Measurements from ENCODE around the gene PRKCH. TPM values are rescaled to one million over a fixed set of nuclear protein-coding genes. Genes with fewer than 3 reads are reported as not detected.

PRKCH gene
- total RNA-seq, 2 experiments from 2014 or later, result 109 to 145 TPM

DNA sequence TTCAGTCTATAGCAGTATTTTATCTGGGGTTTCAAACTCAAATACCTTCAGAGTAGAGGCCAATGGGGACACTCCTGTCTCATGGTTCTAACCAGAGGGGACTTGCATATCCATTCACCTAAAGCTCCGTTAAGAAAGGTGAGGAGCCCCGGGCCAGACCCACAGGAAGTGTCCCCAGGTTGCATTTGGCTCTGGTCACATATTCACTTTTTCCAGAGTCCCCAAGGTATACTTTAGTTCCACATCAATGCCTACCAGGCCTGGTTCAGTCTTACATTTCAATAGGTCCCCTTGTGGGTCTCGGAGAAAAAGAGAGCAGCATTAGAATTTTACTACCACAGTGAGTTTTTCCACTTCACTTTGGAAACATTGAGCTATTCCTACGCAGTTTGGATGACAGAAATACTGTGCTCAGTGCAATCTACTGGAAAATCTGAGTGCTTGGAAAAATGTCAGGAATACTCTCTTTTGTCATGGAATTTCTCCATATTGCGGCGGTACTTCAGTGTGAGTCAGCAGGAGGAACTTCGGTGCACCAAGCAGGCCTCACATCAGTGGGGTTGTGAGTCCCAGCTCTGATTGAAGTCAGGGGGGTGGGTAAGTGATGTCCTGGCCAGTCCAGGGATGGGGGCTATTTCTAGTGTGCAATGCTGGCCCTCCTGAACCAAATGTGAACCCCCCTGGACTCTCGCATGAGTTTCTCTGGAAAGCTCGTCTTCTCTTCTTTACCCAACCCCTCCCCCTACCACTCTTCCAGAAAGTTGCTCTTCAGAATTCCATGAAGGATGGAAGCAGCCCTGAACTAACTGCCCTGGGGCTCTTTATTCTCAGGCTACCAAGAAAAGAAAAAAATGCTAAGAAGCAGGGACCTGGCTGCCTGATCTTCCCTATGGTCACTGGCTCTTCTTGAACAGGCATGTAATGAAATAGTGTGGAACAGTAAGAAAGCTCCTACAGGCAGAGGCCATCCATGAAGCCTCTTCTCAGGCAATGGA is 184.7 kb downstream of the PRKCH start:
- Mint-ChIP-seq H3K27me3 (no peaks in the 10 kb centered on the region), H3K9me3 (ENCODE audit: low read depth) (peaks cover 4% of the 10 kb centered on the region), H3K4me3 (peak overlapping the region; percentile 42), H3K36me3 (ENCODE audit: low read depth) (peaks cover 58% of the 10 kb centered on the region), H3K4me1 (peaks cover 98% of the 10 kb centered on the region), H3K27ac (peak overlapping the region; percentile 99)
- peak; percentile 37 for DNase-seq
- ChIA-PET POLR2A (interaction anchor here (0.5 to 2.2 kb wide), 4 partner anchors 19 to 246 kb away, joined by 3 to 11 read pairs (median 4); no protein-coding TSS in a partner anchor), CTCF (interaction anchor here (0.6 to 6.3 kb wide), 5 partner anchors 18 to 256 kb away, joined by 3 to 62 read pairs (median 4); partner anchors contain the start of gene SNAPC1)
- intact Hi-C loops (cut with DNase I, micrococcal nuclease), result no loop called here
- peak; percentile 4 for ATAC-seq

DNA sequence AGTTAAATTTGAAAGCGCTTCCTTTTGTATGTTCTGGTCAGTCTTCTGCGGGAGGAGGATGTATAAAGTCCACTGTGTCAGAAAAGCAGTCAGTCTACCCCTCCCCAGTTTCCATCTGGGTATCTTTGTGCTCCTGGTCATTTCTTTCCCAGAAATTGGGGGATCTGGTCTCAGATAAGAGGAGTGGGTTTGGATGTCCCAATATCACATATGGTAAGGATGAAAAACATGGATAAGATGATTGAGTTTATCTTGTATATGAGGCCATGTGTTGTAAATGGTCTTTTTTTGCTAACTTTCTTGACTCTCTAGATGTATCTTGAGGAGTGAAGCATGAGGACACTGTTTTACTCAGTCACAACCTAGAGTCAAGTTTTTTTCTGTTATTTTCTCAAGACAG is 187.1 kb downstream of the PRKCH start:
- intact Hi-C loops (cut with DNase I, micrococcal nuclease), result no loop called here
- no peak overlapping the region for H3K4me3 Mint-ChIP-seq
- peaks cover 61% of the 10 kb centered on the region for H3K36me3 Mint-ChIP-seq (ENCODE audit: low read depth)
- H3K9me3 Mint-ChIP-seq (ENCODE audit: low read depth), result peaks cover 4% of the 10 kb centered on the region
- POLR2A ChIA-PET, result no interaction called here
- H3K27ac Mint-ChIP-seq, result peak overlapping the region; percentile 97
- CTCF ChIA-PET, result interaction anchor here (0.8 kb wide), 1 partner anchor 35 kb away, joined by 3 read pairs; no protein-coding TSS in a partner anchor
- ATAC-seq, result no peak
- no peak for DNase-seq
- no peaks in the 10 kb centered on the region for H3K27me3 Mint-ChIP-seq
- H3K4me1 Mint-ChIP-seq, result peaks cover 95% of the 10 kb centered on the region

DNA sequence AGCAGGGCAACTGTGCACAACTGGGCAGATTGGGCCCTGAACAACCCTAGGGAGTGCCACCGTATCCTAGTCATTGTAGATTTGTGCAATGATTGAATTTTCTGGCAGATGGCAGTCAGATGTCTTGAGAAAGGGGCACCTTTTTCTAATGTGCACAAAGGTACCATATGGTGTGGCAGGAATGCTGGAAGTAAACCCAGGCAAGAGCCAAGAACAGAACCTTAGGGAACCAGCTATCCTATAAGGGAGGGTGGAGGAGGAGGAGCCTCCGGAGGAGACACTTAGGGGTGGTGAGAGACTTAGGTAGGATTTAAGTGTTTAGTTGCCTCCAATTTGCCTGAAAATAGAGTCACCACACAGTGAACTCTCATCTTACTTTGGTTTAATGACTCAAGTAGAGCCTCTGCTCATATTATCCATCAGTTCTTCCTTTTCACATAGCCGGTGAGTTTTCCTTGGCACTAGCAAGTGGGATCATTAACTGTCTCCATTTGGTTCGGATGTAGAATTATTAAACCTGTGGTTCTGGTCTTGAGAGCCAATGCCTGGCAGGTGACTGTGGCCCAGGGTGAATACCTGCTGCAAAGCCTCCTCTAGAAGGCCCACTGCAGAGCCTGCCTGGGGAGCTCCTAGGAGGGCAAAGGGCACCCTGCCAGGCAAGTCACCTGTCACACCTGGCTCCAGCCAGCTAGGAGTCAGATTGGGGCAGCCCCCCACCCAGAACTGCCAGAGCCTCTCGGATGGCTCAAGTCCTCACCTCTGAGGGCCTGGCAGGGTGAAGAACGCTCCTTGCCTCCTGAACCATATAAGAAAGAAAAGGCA is 189.6 kb downstream of the PRKCH start:
- Mint-ChIP-seq H3K4me3 (peak overlapping the region; percentile 54), H3K9me3 (ENCODE audit: low read depth) (peaks cover 4% of the 10 kb centered on the region), H3K27me3 (no peaks in the 10 kb centered on the region), H3K4me1 (peaks cover 94% of the 10 kb centered on the region), H3K36me3 (ENCODE audit: low read depth) (peaks cover 64% of the 10 kb centered on the region), H3K27ac (peak overlapping the region; percentile 97)
- ATAC-seq (peak; percentile 44), DNase-seq (peak; percentile 65)
- intact Hi-C loops (cut with DNase I, micrococcal nuclease), result loop anchor here (1.0 to 2.0 kb wide), 8 partner anchors 8 to 184 kb away; partner anchors contain the start of gene HIF1A (in 1 of the 2)
- ChIA-PET POLR2A (interaction anchor here (0.6 to 3.9 kb wide), 10 partner anchors 8 to 195 kb away, joined by 3 to 23 read pairs (median 4); no protein-coding TSS in a partner anchor), CTCF (interaction anchor here (0.6 to 5.0 kb wide), 11 partner anchors 7 to 326 kb away, joined by 3 to 32 read pairs (median 3); partner anchors contain the start of gene HIF1A)

DNA sequence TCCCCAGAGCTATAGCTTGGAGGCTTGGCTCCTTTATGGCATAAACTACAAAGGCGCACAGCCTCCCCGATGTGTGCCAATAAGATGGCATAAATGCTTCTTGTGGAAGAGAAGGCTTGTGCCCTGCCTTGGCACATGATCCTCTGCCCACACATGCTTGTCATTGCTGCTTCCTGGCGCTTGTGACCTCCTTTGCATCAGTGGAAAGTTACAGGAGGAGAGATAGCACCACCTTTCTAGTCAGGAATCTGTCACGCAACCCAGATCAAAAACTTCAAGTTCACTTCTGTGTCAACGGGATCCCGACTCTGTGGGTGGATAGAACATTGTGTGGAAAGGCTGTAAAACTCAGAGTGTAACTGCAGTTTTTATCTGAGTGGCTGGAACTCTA is 190.2 kb downstream of the PRKCH start:
- H3K27ac Mint-ChIP-seq, result peak overlapping the region; percentile 97

GRCh38 chr14:61512026-61512834 is 190.9 kb downstream of the PRKCH start:
- intact Hi-C loops (cut with DNase I, micrococcal nuclease), result no loop called here
- peaks cover 53% of the 10 kb centered on the region for H3K36me3 Mint-ChIP-seq (ENCODE audit: low read depth)

More for the DNA sequence above, 190.2 kb downstream of the PRKCH start:
- ATAC-seq, result peak; percentile 74
- peak; percentile 86 for DNase-seq
- Mint-ChIP-seq H3K36me3 (ENCODE audit: low read depth) (peaks cover 60% of the 10 kb centered on the region), H3K9me3 (ENCODE audit: low read depth) (peaks cover 4% of the 10 kb centered on the region), H3K27me3 (no peaks in the 10 kb centered on the region), H3K4me1 (peaks cover 94% of the 10 kb centered on the region), H3K4me3 (peak overlapping the region; percentile 54)
- POLR2A ChIA-PET, result interaction anchor here (0.6 to 3.9 kb wide), 10 partner anchors 9 to 326 kb away, joined by 3 to 23 read pairs (median 5); no protein-coding TSS in a partner anchor
- CTCF ChIA-PET, result interaction anchor here (0.9 to 5.0 kb wide), 10 partner anchors 8 to 326 kb away, joined by 3 to 32 read pairs (median 3); partner anchors contain the start of gene HIF1A
- intact Hi-C loops (cut with DNase I, micrococcal nuclease), result loop anchor here (1.0 to 2.0 kb wide), 8 partner anchors 8 to 183 kb away; partner anchors contain the start of gene HIF1A (in 1 of the 2)

DNA sequence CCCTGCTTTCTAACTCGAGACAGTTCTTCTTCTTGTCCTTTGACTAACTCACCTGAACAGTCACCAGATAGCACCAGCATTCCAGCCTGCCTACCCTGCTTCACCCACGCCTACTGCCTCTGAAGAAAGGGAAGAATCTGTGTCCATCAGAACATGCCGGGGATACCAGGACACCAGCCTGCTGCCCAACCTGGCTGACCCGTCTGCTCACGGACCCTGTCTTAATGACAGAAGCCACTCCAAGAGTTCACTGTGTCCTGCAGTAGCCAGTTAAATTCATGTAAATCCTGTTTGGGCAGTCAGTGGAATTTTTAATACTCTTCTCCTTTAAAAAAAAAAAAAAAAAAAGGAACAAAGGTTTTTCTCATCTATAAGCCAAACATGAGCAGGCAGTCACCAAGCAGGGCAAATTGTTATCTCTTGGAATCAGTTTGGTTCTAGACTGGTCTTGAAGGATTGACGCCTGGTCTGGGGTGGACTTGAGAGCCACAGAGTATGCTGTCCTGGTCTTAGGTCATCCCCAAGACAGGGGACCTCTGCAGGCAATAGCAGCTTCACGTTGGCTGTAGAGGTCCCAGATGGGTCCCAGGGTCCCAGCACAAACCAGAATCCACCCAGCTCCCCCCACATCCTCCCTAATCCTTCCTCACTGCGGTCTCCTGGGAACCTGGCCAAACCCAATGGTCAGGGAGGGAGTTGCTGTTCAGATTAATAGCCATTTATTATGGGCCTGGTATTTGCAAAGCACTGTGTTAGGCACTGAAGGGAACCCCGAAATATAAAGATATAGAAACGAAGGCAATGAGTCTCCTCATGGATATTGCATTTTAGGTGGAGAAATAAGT is 192.8 kb downstream of the PRKCH start:
- CTCF ChIA-PET, result interaction anchor here (0.8 to 5.0 kb wide), 3 partner anchors 9 to 248 kb away, joined by 3 to 32 read pairs (median 24); partner anchors contain the start of gene SNAPC1
- H3K4me3 Mint-ChIP-seq, result no peak overlapping the region
- POLR2A ChIA-PET, result no interaction called here
- peaks cover 93% of the 10 kb centered on the region for H3K4me1 Mint-ChIP-seq
- ATAC-seq (no peak), DNase-seq (no peak)
- no peaks in the 10 kb centered on the region for H3K27me3 Mint-ChIP-seq
- peaks cover 37% of the 10 kb centered on the region for H3K36me3 Mint-ChIP-seq (ENCODE audit: low read depth)
- peak overlapping the region; percentile 82 for H3K27ac Mint-ChIP-seq
- H3K9me3 Mint-ChIP-seq (ENCODE audit: low read depth), result peaks cover 2% of the 10 kb centered on the region
- intact Hi-C loops (cut with DNase I, micrococcal nuclease), result no loop called here

More at GRCh38 chr14:61512026-61512834, 190.9 kb downstream of the PRKCH start:
- CTCF ChIA-PET, result interaction anchor here (0.7 to 5.0 kb wide), 11 partner anchors 8 to 183 kb away, joined by 3 to 32 read pairs (median 3); partner anchors contain the start of gene HIF1A
- peaks cover 4% of the 10 kb centered on the region for H3K9me3 Mint-ChIP-seq (ENCODE audit: low read depth)
- DNase-seq (peak; percentile 44), ATAC-seq (peak; percentile 59)
- H3K4me1 Mint-ChIP-seq, result peaks cover 94% of the 10 kb centered on the region
- H3K27me3 Mint-ChIP-seq, result no peaks in the 10 kb centered on the region
- peak overlapping the region; percentile 97 for H3K27ac Mint-ChIP-seq
- POLR2A ChIA-PET, result interaction anchor here (0.6 to 3.9 kb wide), 11 partner anchors 9 to 325 kb away, joined by 3 to 23 read pairs (median 5); no protein-coding TSS in a partner anchor
- H3K4me3 Mint-ChIP-seq, result peak overlapping the region; percentile 54

- DNase-seq (no peak), ATAC-seq (no peak)
- peaks cover 31% of the 10 kb centered on the region for H3K36me3 Mint-ChIP-seq (ENCODE audit: low read depth)
- H3K4me3 Mint-ChIP-seq, result no peak overlapping the region
- peaks cover 91% of the 10 kb centered on the region for H3K4me1 Mint-ChIP-seq
- peak overlapping the region; percentile 78 for H3K27ac Mint-ChIP-seq
- no peaks in the 10 kb centered on the region for H3K27me3 Mint-ChIP-seq
- ChIA-PET POLR2A (interaction anchor here (0.6 kb wide), 2 partner anchors 187 to 190 kb away, joined by 3 read pairs; no protein-coding TSS in a partner anchor), CTCF (interaction anchor here (0.8 to 1.3 kb wide), 3 partner anchors 11 to 24 kb away, joined by 3 read pairs; no protein-coding TSS in a partner anchor)
- H3K9me3 Mint-ChIP-seq (ENCODE audit: low read depth), result no peaks in the 10 kb centered on the region
- intact Hi-C loops (cut with DNase I, micrococcal nuclease), result no loop called here
These were observed 193.5 kb downstream of the PRKCH start for GRCh38 chr14:61514927-61515326.

GRCh38 chr14:61515436-61516117 is 194.2 kb downstream of the PRKCH start:
- no peaks in the 10 kb centered on the region for H3K27me3 Mint-ChIP-seq
- DNase-seq (no peak), ATAC-seq (no peak)
- no peak overlapping the region for H3K4me3 Mint-ChIP-seq
- ChIA-PET POLR2A (interaction anchor here (0.6 kb wide), 2 partner anchors 187 to 190 kb away, joined by 3 read pairs; no protein-coding TSS in a partner anchor), CTCF (interaction anchor here (0.8 to 1.3 kb wide), 3 partner anchors 12 to 23 kb away, joined by 3 read pairs; no protein-coding TSS in a partner anchor)
- peaks cover 90% of the 10 kb centered on the region for H3K4me1 Mint-ChIP-seq
- H3K36me3 Mint-ChIP-seq (ENCODE audit: low read depth), result peaks cover 30% of the 10 kb centered on the region
- H3K27ac Mint-ChIP-seq, result peak overlapping the region; percentile 58
- H3K9me3 Mint-ChIP-seq (ENCODE audit: low read depth), result no peaks in the 10 kb centered on the region
- intact Hi-C loops (cut with DNase I, micrococcal nuclease), result no loop called here

Data from activated CD4-positive, alpha-beta T cell treated with anti-CD3 and anti-CD28 coated beads for 36 hours (primary cell).